ENCODE data around the gene RBFOX2.

Gene RBFOX2

GRCh38 chr22:35970616-35971455, 57.8 kb downstream of the RBFOX2 start:
- DNase-seq: no peak

GRCh38 chr22:35967046-35967397, 61.6 kb downstream of the RBFOX2 start:
- no peak for DNase-seq

- DNase-seq: no peak
Measured at GRCh38 chr22:35966314-35967045, 62.1 kb downstream of the RBFOX2 start.

GRCh38 chr22:35963237-35963810, 65.3 kb downstream of the RBFOX2 start:
- no peak for DNase-seq

- DNase-seq: no peak
Measured at GRCh38 chr22:35961480-35962295, 66.9 kb downstream of the RBFOX2 start.

GRCh38 chr22:35960854-35961253, 67.8 kb downstream of the RBFOX2 start:
- no peak for DNase-seq

- DNase-seq: no peak
Measured at GRCh38 chr22:35959121-35959800, 69.4 kb downstream of the RBFOX2 start.

- DNase-seq: no peak
Measured at GRCh38 chr22:35958334-35958733, 70.3 kb downstream of the RBFOX2 start.

- no peak for DNase-seq
Measured at GRCh38 chr22:35957589-35957988, 71.0 kb downstream of the RBFOX2 start.

GRCh38 chr22:35956850-35957249, 71.8 kb downstream of the RBFOX2 start:
- DNase-seq: no peak

- DNase-seq: no peak
Measured at GRCh38 chr22:35955546-35955945, 73.1 kb downstream of the RBFOX2 start.

GRCh38 chr22:35952576-35952975, 76.0 kb downstream of the RBFOX2 start:
- DNase-seq: no peak

- DNase-seq: no peak
Measured at GRCh38 chr22:35950262-35950661, 78.4 kb downstream of the RBFOX2 start.

GRCh38 chr22:35949243-35949642, 79.4 kb downstream of the RBFOX2 start:
- DNase-seq: no peak

- DNase-seq: no peak
Measured at GRCh38 chr22:35947794-35948425, 80.7 kb downstream of the RBFOX2 start.

- no peak for DNase-seq
Measured at GRCh38 chr22:35944458-35944857, 84.2 kb downstream of the RBFOX2 start.

- no peak for DNase-seq
Measured at GRCh38 chr22:35940166-35940565, 88.5 kb downstream of the RBFOX2 start.

- DNase-seq: no peak
Measured at GRCh38 chr22:35938226-35938625, 90.4 kb downstream of the RBFOX2 start.

- DNase-seq: peak; percentile 4
Measured at GRCh38 chr22:35930933-35931332, 97.7 kb downstream of the RBFOX2 start.

- DNase-seq: no peak
Measured at GRCh38 chr22:35928285-35928798, 100.3 kb downstream of the RBFOX2 start.

GRCh38 chr22:35923026-35923425, 105.6 kb downstream of the RBFOX2 start:
- no peak for DNase-seq

- peak; percentile 18 for DNase-seq
Measured at GRCh38 chr22:35921777-35922176, 106.8 kb downstream of the RBFOX2 start.
